Activated naive CD4-positive, alpha-beta T cell treated with anti-CD3 and anti-CD28 coated beads, Interleukin-2, amount 50 U/mL, for 72 hours (primary cell): Measurements from ENCODE around the gene TRMT10B. TPM values are rescaled to one million over a fixed set of nuclear protein-coding genes. Genes with fewer than 3 reads are reported as not detected.

Experiments
- ATAC-seq, 2 donors: fragments of 150-1000 bp; cut with Tn5 transposase; 2 replicates each; pipeline ENCODE4 v1.10.0; 2021; ENCODE audit warnings: mild to moderate bottlenecking in 2 of 2, moderate library complexity in 2 of 2
- DNase-seq, 2 donors: peaks; one replicate each; pipeline ENCODE4 v3.0.0; 2021 to 2022; ENCODE audit warnings: low spot score in 2 of 2
- H3K27ac Mint-ChIP-seq, 2 donors: one replicate each; pipeline ENCODE4 v1.8.0; 2022; ENCODE audit warnings: mild to moderate bottlenecking in 2 of 2, mixed read lengths in 2 of 2
- H3K36me3 Mint-ChIP-seq, 2 donors: one replicate each; pipeline ENCODE4 v1.8.0; 2022; ENCODE audit warnings: mixed read lengths in 2 of 2
- H3K9me3 Mint-ChIP-seq, 2 donors: one replicate each; pipeline ENCODE4 v1.8.0; 2022; ENCODE audit warnings: mixed read lengths in 2 of 2
- total RNA-seq, 2 donors: library from RNA; stranded (reverse); gene quantifications; one replicate each; pipeline ENCODE4 v1.2.3, GENCODE V29; 2022

Gene TRMT10B
- total RNA-seq: 10 to 100 TPM in 1 of 2 donors, 1 to 10 TPM in 1; 7.8 to 14.3 TPM

GRCh38 chr9:37753489-37754190 lies at the start of gene TRMT10B:
TSS of gene TRMT10B (plus strand) at chr9:37753805. CDS start at chr9:37761932, 8,127 bp downstream.
- Mint-ChIP-seq H3K36me3 (peaks cover 14 to 15% of the 10 kb centered on the region in 2 donors), H3K9me3 (peaks cover 0 to 5% of the 10 kb centered on the region in 2 donors), H3K27ac (peak within 1 kb of the TSS; percentile 92)
- peak; percentile 90 to 97 for ATAC-seq
- peak; percentile 74 to 77 for DNase-seq

GRCh38 chr9:37705787-37706186 lies 47.8 kb upstream of the TRMT10B start:
- no peak for DNase-seq
- H3K36me3 Mint-ChIP-seq: no peaks in the 10 kb centered on the region
- ATAC-seq: peak in 1 of 2 donors; percentile 48
- no peak overlapping the region for H3K27ac Mint-ChIP-seq
- no peaks in the 10 kb centered on the region for H3K9me3 Mint-ChIP-seq

- Mint-ChIP-seq H3K36me3 (no peaks in the 10 kb centered on the region), H3K9me3 (no peaks in the 10 kb centered on the region), H3K27ac (no peak overlapping the region)
- ATAC-seq: peak; percentile 52 to 93
- no peak for DNase-seq
Observed at GRCh38 chr9:37706290-37706689, 47.3 kb upstream of the TRMT10B start.

GRCh38 chr9:37707748-37708147 lies 45.9 kb upstream of the TRMT10B start:
- DNase-seq (no peak), ATAC-seq (no peak)
- H3K27ac Mint-ChIP-seq: no peak overlapping the region
- H3K36me3 Mint-ChIP-seq: no peaks in the 10 kb centered on the region
- no peaks in the 10 kb centered on the region for H3K9me3 Mint-ChIP-seq

- no peak for ATAC-seq
- H3K9me3 Mint-ChIP-seq: no peaks in the 10 kb centered on the region
- H3K36me3 Mint-ChIP-seq: no peaks in the 10 kb centered on the region
Observed at GRCh38 chr9:37710046-37710445, 43.6 kb upstream of the TRMT10B start.

GRCh38 chr9:37715260-37715659 lies 38.3 kb upstream of the TRMT10B start:
- Mint-ChIP-seq H3K27ac (no peak overlapping the region), H3K36me3 (no peaks in the 10 kb centered on the region), H3K9me3 (no peaks in the 10 kb centered on the region)
- ATAC-seq (no peak), DNase-seq (no peak)

More at GRCh38 chr9:37710046-37710445, 43.6 kb upstream of the TRMT10B start:
- no peak overlapping the region for H3K27ac Mint-ChIP-seq
- no peak for DNase-seq

- H3K9me3 Mint-ChIP-seq: no peaks in the 10 kb centered on the region
- H3K36me3 Mint-ChIP-seq: no peaks in the 10 kb centered on the region
Observed at GRCh38 chr9:37715991-37716505, 37.6 kb upstream of the TRMT10B start.

GRCh38 chr9:37719526-37719925 lies 34.1 kb upstream of the TRMT10B start:
- DNase-seq: no peak
- Mint-ChIP-seq H3K27ac (no peak overlapping the region), H3K36me3 (no peaks in the 10 kb centered on the region), H3K9me3 (no peaks in the 10 kb centered on the region)
- no peak for ATAC-seq

More at GRCh38 chr9:37715991-37716505, 37.6 kb upstream of the TRMT10B start:
- DNase-seq (no peak), ATAC-seq (no peak)
- H3K27ac Mint-ChIP-seq: no peak overlapping the region

- no peak for DNase-seq
Observed at GRCh38 chr9:37727013-37727412, 26.6 kb upstream of the TRMT10B start.

GRCh38 chr9:37729499-37729898 lies 24.1 kb upstream of the TRMT10B start:
- Mint-ChIP-seq H3K36me3 (no peaks in the 10 kb centered on the region), H3K9me3 (no peaks in the 10 kb centered on the region), H3K27ac (no peak overlapping the region)
- ATAC-seq (no peak), DNase-seq (no peak)

More at GRCh38 chr9:37727013-37727412, 26.6 kb upstream of the TRMT10B start:
- no peaks in the 10 kb centered on the region for H3K36me3 Mint-ChIP-seq
- no peaks in the 10 kb centered on the region for H3K9me3 Mint-ChIP-seq
- no peak for ATAC-seq
- H3K27ac Mint-ChIP-seq: no peak overlapping the region

- DNase-seq (no peak), ATAC-seq (no peak)
- no peaks in the 10 kb centered on the region for H3K36me3 Mint-ChIP-seq
- no peaks in the 10 kb centered on the region for H3K9me3 Mint-ChIP-seq
- no peak overlapping the region for H3K27ac Mint-ChIP-seq
Observed at GRCh38 chr9:37730256-37730655, 23.3 kb upstream of the TRMT10B start.

- DNase-seq: no peak
- Mint-ChIP-seq H3K36me3 (no peaks in the 10 kb centered on the region), H3K27ac (no peak overlapping the region), H3K9me3 (no peaks in the 10 kb centered on the region)
- no peak for ATAC-seq
Observed at GRCh38 chr9:37730839-37731238, 22.8 kb upstream of the TRMT10B start.

- no peaks in the 10 kb centered on the region for H3K36me3 Mint-ChIP-seq
- no peak overlapping the region for H3K27ac Mint-ChIP-seq
- no peaks in the 10 kb centered on the region for H3K9me3 Mint-ChIP-seq
- ATAC-seq: no peak
- DNase-seq: no peak
Observed at GRCh38 chr9:37732086-37732741, 21.4 kb upstream of the TRMT10B start.

GRCh38 chr9:37732952-37733351 lies 20.7 kb upstream of the TRMT10B start:
- no peak overlapping the region for H3K27ac Mint-ChIP-seq
- no peaks in the 10 kb centered on the region for H3K9me3 Mint-ChIP-seq
- ATAC-seq: no peak
- no peaks in the 10 kb centered on the region for H3K36me3 Mint-ChIP-seq
- no peak for DNase-seq

GRCh38 chr9:37739222-37739621 lies 14.4 kb upstream of the TRMT10B start:
- no peaks in the 10 kb centered on the region for H3K9me3 Mint-ChIP-seq
- H3K36me3 Mint-ChIP-seq: no peaks in the 10 kb centered on the region
- DNase-seq (no peak), ATAC-seq (no peak)
- no peak overlapping the region for H3K27ac Mint-ChIP-seq

- ATAC-seq: no peak
- no peak for DNase-seq
- Mint-ChIP-seq H3K9me3 (no peaks in the 10 kb centered on the region), H3K36me3 (no peaks in the 10 kb centered on the region), H3K27ac (no peak overlapping the region)
Observed at GRCh38 chr9:37740128-37740527, 13.5 kb upstream of the TRMT10B start.

- ATAC-seq: no peak
Observed at GRCh38 chr9:37740631-37741328, 12.8 kb upstream of the TRMT10B start.

More at GRCh38 chr9:37740631-37741328, 12.8 kb upstream of the TRMT10B start:
- Mint-ChIP-seq H3K27ac (no peak overlapping the region), H3K9me3 (no peaks in the 10 kb centered on the region), H3K36me3 (no peaks in the 10 kb centered on the region)
- no peak for DNase-seq
